ENCODE measurements around the gene KAZN.

The KAZN gene

DNA sequence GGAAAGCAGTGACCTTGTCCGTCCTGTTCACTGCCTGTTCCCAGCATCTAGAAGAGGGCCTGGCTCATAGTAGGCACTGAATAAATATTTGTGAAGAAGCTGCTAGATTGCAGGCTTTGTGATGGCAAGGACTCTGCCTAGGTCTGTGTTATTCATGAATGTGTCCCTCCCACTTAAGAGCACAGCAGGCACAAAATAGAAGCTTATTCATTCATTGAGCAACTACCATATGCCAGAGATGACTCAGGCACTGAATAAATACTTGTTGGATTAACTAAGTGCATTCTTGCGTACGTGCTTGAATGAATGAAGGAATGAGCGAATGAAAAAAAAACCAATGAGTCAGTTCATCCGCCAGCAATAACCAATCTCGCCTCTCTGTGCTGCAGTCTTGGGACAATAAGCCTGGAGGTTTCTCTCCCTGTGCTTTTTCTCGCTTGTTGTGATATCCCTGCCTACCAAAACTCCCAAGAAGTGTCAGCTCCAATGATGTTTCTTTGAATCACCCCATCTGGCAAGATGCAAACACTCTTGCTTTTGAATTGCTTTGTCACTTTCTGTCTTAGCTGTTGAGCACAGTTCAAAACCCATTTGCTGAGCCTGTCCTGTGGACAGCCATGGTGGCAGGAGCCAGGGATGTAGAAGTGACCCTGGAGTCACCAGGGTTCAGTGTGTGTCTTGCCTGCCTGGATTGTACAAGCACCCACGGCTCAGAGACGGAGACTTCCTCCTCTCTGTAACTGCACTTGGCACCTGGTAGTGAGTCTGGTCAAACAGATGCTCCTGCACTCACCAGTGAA is 143.9 kb downstream of the KAZN start:
- TF ChIP-seq TEAD4 (IDR thresholded peaks at IDR 0.05), result peak; percentile 77
- TF ChIP-seq CREB1 (IDR thresholded peaks at IDR 0.05; ENCODE audit: low read depth), result no peak
- TF ChIP-seq, protein P1, sequence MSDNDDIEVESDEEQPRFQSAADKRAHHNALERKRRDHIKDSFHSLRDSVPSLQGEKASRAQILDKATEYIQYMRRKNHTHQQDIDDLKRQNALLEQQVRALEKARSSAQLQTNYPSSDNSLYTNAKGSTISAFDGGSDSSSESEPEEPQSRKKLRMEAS (IDR thresholded peaks at IDR 0.05), result 0 out of 2 replicates have a peak, but pooled peaks have one; percentile 20
- peak; percentile 38; the same call in 1 of the 2 replicates for TF ChIP-seq CEBPB (IDR thresholded peaks at IDR 0.05)
- no peak for TF ChIP-seq EGR1 (IDR thresholded peaks at IDR 0.05)
- TF ChIP-seq EP300 (IDR thresholded peaks at IDR 0.05; ENCODE audit: borderline replicate concordance), result peak; percentile 15; the same call in 1 of the 2 replicates
- no peak for TF ChIP-seq YY1 (IDR thresholded peaks at IDR 0.05; ENCODE audit: low read depth)
- TF ChIP-seq TCF12 (IDR thresholded peaks at IDR 0.05; ENCODE audit: low read depth), result 0 out of 2 replicates have a peak, but pooled peaks have one; percentile 15
- TF ChIP-seq ZBTB7A (IDR thresholded peaks at IDR 0.05; ENCODE audit: low read depth), result no peak

DNA sequence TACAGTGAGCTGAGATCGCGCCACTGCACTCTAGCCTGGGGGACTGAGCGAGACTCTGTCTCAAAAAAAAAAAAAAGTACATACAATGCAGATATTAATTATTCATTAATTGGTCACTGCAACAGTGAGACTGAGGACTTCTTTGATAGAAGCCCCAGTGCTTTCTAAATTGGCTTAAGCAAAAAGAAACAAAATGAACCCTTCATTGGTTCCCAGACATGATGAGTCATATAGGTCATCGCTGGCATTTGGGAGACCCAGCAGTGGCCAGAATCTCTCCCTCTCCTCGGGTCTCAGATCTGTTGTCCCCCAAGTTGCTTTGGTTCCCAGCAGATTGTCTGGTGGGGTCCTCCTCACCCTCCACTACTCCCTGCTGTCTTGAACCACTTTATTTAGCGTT is 144.9 kb downstream of the KAZN start:
- TF ChIP-seq ZBTB7A (IDR thresholded peaks at IDR 0.05; ENCODE audit: low read depth), result no peak
- no peak for TF ChIP-seq EGR1 (IDR thresholded peaks at IDR 0.05)
- no peak for TF ChIP-seq TEAD4 (IDR thresholded peaks at IDR 0.05)
- TF ChIP-seq CREB1 (IDR thresholded peaks at IDR 0.05; ENCODE audit: low read depth), result no peak
- no peak for TF ChIP-seq TAF1 (IDR thresholded peaks at IDR 0.05; ENCODE audit: low read depth)
- TF ChIP-seq USF1 (IDR thresholded peaks at IDR 0.05), result no peak
- no peak for TF ChIP-seq REST (IDR thresholded peaks at IDR 0.05; ENCODE audit: low read depth)

- TF ChIP-seq TCF12 (IDR thresholded peaks at IDR 0.05; ENCODE audit: low read depth) (no peak), EP300 (IDR thresholded peaks at IDR 0.05; ENCODE audit: borderline replicate concordance) (no peak), EGR1 (IDR thresholded peaks at IDR 0.05) (no peak), TEAD4 (IDR thresholded peaks at IDR 0.05) (no peak), USF1 (IDR thresholded peaks at IDR 0.05) (no peak), RAD21 (IDR thresholded peaks at IDR 0.05; ENCODE audit: low read depth) (no peak), FOXM1 (IDR thresholded peaks at IDR 0.05; ENCODE audit: borderline replicate concordance, low read depth) (no peak), TAF1 (IDR thresholded peaks at IDR 0.05; ENCODE audit: low read depth) (no peak), ZBTB7A (IDR thresholded peaks at IDR 0.05; ENCODE audit: low read depth) (no peak), REST (IDR thresholded peaks at IDR 0.05; ENCODE audit: low read depth) (no peak), CEBPB (IDR thresholded peaks at IDR 0.05) (no peak), CREB1 (IDR thresholded peaks at IDR 0.05; ENCODE audit: low read depth) (no peak), YY1 (IDR thresholded peaks at IDR 0.05; ENCODE audit: low read depth) (no peak), NFIC (IDR thresholded peaks at IDR 0.05) (no peak)
- TF ChIP-seq, protein P1 (IDR thresholded peaks at IDR 0.05), result no peak
Measured at GRCh38 chr1:14745001-14745720, 146.7 kb downstream of the KAZN start.

- TF ChIP-seq REST (IDR thresholded peaks at IDR 0.05; ENCODE audit: low read depth) (no peak), TEAD4 (IDR thresholded peaks at IDR 0.05) (no peak), YY1 (IDR thresholded peaks at IDR 0.05; ENCODE audit: low read depth) (no peak)
Measured at GRCh38 chr1:14745789-14746188, 147.3 kb downstream of the KAZN start.
